Parathyroid adenoma (tissue), 2 donors: ENCODE results near the gene FRMD4A.

Experiments used
- H2AFZ ChIP-seq: fragments of 300-600 bp; sonication (generic); one replicate; pipeline ENCODE4 v1.7.0; 2017; ENCODE audit warnings: antibody characterized with exemption, mild to moderate bottlenecking
- H3K27ac ChIP-seq: fragments of 300-600 bp; sonication (generic); one replicate; pipeline ENCODE4 v1.7.0; 2017
- H3K27me3 ChIP-seq: fragments of 300-600 bp; sonication (generic); one replicate; pipeline ENCODE4 v1.7.0; 2017; ENCODE audit warnings: low read length; ENCODE audit not compliant: control insufficient read depth, insufficient read depth
- H3K36me3 ChIP-seq: fragments of 300-600 bp; sonication (generic); one replicate; pipeline ENCODE4 v1.7.0; 2017; ENCODE audit warnings: low read length; ENCODE audit not compliant: control insufficient read depth, insufficient read depth
- H3K4me1 ChIP-seq: fragments of 300-600 bp; sonication (generic); one replicate; pipeline ENCODE4 v1.7.0; 2017; ENCODE audit warnings: control low read depth
- H3K4me2 ChIP-seq: fragments of 300-600 bp; sonication (generic); one replicate; pipeline ENCODE4 v1.7.0; 2017; ENCODE audit warnings: low read length
- H3K4me3 ChIP-seq: fragments of 300-600 bp; sonication (generic); one replicate; pipeline ENCODE4 v1.7.0; 2017; ENCODE audit warnings: low read depth, low read length
- H3K79me2 ChIP-seq: fragments of 300-600 bp; sonication (generic); one replicate; pipeline ENCODE4 v1.7.0; 2017; ENCODE audit warnings: control low read depth
- H3K9ac ChIP-seq: fragments of 300-600 bp; sonication (generic); one replicate; pipeline ENCODE4 v1.7.0; 2017; ENCODE audit warnings: mild to moderate bottlenecking
- H3K9me3 ChIP-seq: fragments of 300-600 bp; sonication (generic); one replicate; pipeline ENCODE4 v1.7.0; 2017; ENCODE audit warnings: low read length; ENCODE audit not compliant: control insufficient read depth
- CTCF ChIP-seq: fragments of 300-600 bp; sonication (generic); IDR thresholded peaks from one replicate; pipeline ENCODE4 v1.7.0; 2017; ENCODE audit warnings: antibody characterized with exemption, mild to moderate bottlenecking
- donor health status: primary hyperparathyroidism.

Gene FRMD4A

DNA sequence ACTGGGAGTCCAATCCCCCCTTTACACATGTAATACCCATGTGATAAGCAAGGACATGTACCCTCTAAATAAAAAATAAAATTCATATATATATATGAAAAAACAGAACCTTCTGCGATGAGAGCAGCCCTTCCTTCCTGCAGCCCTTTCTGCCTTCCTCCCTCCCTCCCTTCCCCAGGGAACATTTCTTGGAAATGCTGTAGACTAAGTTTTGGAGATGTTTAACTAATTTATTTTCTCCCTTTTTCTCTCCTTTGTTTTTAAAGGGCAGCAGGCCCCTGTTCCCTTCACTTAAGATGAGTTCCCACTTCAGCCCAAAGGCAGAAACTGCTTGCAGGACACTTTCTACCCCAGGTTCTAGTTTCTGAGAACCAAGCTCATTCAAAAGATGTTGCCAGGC lies 179.2 kb downstream of the FRMD4A start:
- Histone ChIP-seq H3K4me2 (no peak overlapping the region), H3K9ac (no peak overlapping the region), H3K4me1 (no peaks in the 10 kb centered on the region), H3K36me3 (no peaks in the 10 kb centered on the region), H3K27ac (no peak overlapping the region), H3K79me2 (no peaks in the 10 kb centered on the region), H3K4me3 (no peak overlapping the region), H3K27me3 (no peaks in the 10 kb centered on the region), H2AFZ (no peak overlapping the region), H3K9me3 (no peaks in the 10 kb centered on the region)
- no peak for TF ChIP-seq CTCF

DNA sequence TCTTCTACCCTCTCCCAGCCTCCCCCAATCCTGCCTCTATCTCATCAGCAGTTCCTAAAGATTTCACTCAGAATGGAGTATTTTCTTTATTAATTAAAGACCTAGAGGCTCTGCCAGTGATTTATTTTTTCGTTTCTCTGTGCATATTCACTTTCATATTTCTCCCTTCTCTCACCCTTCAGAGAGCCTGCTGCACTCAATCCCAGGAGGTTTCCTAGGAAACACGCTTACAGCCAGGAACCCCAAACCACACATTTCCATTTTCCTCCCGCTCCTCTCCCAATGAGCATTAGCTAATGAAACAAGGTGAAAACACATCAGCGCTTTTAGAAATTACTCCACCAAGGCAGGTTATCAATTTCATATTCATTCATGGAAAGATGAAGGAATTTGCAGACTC lies 180.2 kb downstream of the FRMD4A start:
- H3K4me2 ChIP-seq: no peak overlapping the region
- H3K9ac ChIP-seq: no peak overlapping the region
- H3K27me3 ChIP-seq: no peaks in the 10 kb centered on the region
- H3K4me1 ChIP-seq: no peaks in the 10 kb centered on the region
- H3K36me3 ChIP-seq: no peaks in the 10 kb centered on the region
- no peaks in the 10 kb centered on the region for H3K79me2 ChIP-seq
- no peak overlapping the region for H2AFZ ChIP-seq
- H3K27ac ChIP-seq: no peak overlapping the region
- no peak overlapping the region for H3K4me3 ChIP-seq
- TF ChIP-seq CTCF: no peak
- H3K9me3 ChIP-seq: no peaks in the 10 kb centered on the region

- H3K36me3 ChIP-seq: no peaks in the 10 kb centered on the region
- no peak overlapping the region for H3K4me2 ChIP-seq
- H3K27ac ChIP-seq: no peak overlapping the region
- no peak for TF ChIP-seq CTCF
- H3K9ac ChIP-seq: no peak overlapping the region
- H3K4me1 ChIP-seq: no peaks in the 10 kb centered on the region
- H3K9me3 ChIP-seq: no peaks in the 10 kb centered on the region
- no peaks in the 10 kb centered on the region for H3K79me2 ChIP-seq
- H3K27me3 ChIP-seq: no peaks in the 10 kb centered on the region
- no peak overlapping the region for H2AFZ ChIP-seq
- no peak overlapping the region for H3K4me3 ChIP-seq
Measured at GRCh38 chr10:14146501-14146900, 184.2 kb downstream of the FRMD4A start.

GRCh38 chr10:14146025-14146424 lies 184.7 kb downstream of the FRMD4A start:
- TF ChIP-seq CTCF: no peak
- Histone ChIP-seq H3K9me3 (no peaks in the 10 kb centered on the region), H3K36me3 (no peaks in the 10 kb centered on the region), H3K27ac (no peak overlapping the region), H3K4me2 (no peak overlapping the region), H3K27me3 (no peaks in the 10 kb centered on the region), H2AFZ (no peak overlapping the region), H3K4me1 (no peaks in the 10 kb centered on the region), H3K4me3 (no peak overlapping the region), H3K79me2 (no peaks in the 10 kb centered on the region), H3K9ac (no peak overlapping the region)

- H3K36me3 ChIP-seq: no peaks in the 10 kb centered on the region
- H3K27me3 ChIP-seq: no peaks in the 10 kb centered on the region
- no peaks in the 10 kb centered on the region for H3K4me1 ChIP-seq
- H3K4me3 ChIP-seq: no peak overlapping the region
- no peaks in the 10 kb centered on the region for H3K79me2 ChIP-seq
- TF ChIP-seq CTCF: no peak
- no peaks in the 10 kb centered on the region for H3K9me3 ChIP-seq
- H3K9ac ChIP-seq: no peak overlapping the region
- no peak overlapping the region for H3K4me2 ChIP-seq
- H3K27ac ChIP-seq: no peak overlapping the region
- H2AFZ ChIP-seq: no peak overlapping the region
Measured at GRCh38 chr10:14144451-14144850, 186.3 kb downstream of the FRMD4A start.
